22Rv1 (cell line): Measurements from ENCODE around the gene RALBP1.

Experiments
- ZFX ChIP-seq: fragments of 450-650 bp; IDR thresholded peaks from 2 replicates; pipeline ENCODE4 v1.6.1; 2017; ENCODE audit warnings: antibody characterized with exemption, borderline replicate concordance
- TF ChIP-seq, protein P1 (sequence below): fragments of 450-650 bp; IDR thresholded peaks from 2 replicates; pipeline ENCODE4 v1.5.1; 2017; ENCODE audit warnings: mild to moderate bottlenecking

DNA sequence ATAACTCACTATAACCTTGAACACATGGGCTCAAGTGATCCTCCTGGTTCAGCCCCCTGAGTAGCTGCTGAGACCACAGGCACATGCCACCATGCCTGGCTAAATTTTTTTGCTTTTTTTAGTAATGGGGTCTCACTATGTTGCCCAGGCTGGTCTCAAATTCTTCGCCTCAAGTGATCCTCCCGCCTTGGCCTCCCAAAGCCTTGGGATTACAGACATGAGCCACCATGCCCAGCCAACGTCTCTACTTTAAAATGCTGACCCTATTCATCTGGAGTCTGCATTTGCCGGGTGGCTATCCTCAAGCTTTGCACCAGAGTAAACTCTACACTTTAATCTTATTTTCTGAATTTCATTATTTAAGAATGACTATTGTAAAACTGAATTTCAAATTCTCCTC, 37.6 kb upstream of the RALBP1 start:
- TF ChIP-seq, protein P1, sequence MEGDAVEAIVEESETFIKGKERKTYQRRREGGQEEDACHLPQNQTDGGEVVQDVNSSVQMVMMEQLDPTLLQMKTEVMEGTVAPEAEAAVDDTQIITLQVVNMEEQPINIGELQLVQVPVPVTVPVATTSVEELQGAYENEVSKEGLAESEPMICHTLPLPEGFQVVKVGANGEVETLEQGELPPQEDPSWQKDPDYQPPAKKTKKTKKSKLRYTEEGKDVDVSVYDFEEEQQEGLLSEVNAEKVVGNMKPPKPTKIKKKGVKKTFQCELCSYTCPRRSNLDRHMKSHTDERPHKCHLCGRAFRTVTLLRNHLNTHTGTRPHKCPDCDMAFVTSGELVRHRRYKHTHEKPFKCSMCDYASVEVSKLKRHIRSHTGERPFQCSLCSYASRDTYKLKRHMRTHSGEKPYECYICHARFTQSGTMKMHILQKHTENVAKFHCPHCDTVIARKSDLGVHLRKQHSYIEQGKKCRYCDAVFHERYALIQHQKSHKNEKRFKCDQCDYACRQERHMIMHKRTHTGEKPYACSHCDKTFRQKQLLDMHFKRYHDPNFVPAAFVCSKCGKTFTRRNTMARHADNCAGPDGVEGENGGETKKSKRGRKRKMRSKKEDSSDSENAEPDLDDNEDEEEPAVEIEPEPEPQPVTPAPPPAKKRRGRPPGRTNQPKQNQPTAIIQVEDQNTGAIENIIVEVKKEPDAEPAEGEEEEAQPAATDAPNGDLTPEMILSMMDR = no peak
- no peak for TF ChIP-seq ZFX
